ENCODE data around the gene GRIK2. TPM values are rescaled to one million over a fixed set of nuclear protein-coding genes. Genes with fewer than 3 reads are reported as not detected.

Gene GRIK2
- total and polyA plus RNA-seq, 2 of the 4 experiments (the other 2 are of a cell fraction), result 8.2 to 15.2 TPM

DNA sequence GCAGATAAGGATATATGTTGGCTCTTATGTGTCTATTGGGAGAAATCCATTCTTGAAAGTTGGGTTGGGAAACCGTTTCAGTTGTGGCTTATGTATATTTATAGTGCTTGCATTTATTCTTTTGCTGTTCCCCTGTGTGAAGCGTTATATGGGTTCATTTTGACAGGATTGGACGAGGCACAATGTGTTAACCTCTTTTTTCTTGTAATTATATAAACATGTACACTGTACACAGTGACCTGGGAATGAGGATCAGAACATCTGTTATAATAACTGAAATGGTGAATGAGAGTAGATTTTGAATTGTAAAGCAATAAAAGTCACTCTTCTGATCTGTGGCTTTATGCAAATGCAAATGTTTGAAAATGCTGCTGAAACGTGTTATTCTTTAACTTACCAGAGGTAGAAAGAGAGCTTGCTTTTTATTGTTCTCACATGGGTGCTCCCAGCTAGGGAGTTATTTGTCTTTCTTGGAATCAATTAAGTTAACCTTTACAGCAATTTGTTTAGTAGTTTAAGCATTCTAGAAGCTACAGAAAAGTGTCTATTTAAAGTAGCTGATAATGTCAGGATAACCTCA, 213.7 kb downstream of the GRIK2 start:
- no peak overlapping the region for H4K91ac ChIP-seq (ENCODE audit: insufficient read depth, low read depth, low read length)
- H4K5ac ChIP-seq (ENCODE audit: low read depth, low read length), result no peak overlapping the region
- H3K4ac ChIP-seq (ENCODE audit: low read depth, low read length), result no peak overlapping the region
- no peak for ATAC-seq (ENCODE audit: low read depth)
- H3K9me1 ChIP-seq (ENCODE audit: insufficient read depth, low read length), result no peaks in the 10 kb centered on the region
- no peak overlapping the region for H3K9ac ChIP-seq (ENCODE audit: low read depth, low read length)
- intact Hi-C loops (cut with micrococcal nuclease) (no loop called here), in situ Hi-C loops (cut with MboI; ENCODE audit: low sequenced_read_pairs) (no loop called here), dilution Hi-C loops (cut with HindIII; ENCODE audit: low sequenced_read_pairs, unreplicated experiment) (no loop called here)
- no peaks in the 10 kb centered on the region for H4K20me1 ChIP-seq (ENCODE audit: insufficient read depth, low read length)
- H3K23ac ChIP-seq (ENCODE audit: low read depth, low read length), result no peak overlapping the region
- POLR2A ChIA-PET (ENCODE audit: unreplicated experiment), result no interaction called here
- no peak overlapping the region for H2BK120ac ChIP-seq (ENCODE audit: low read depth, low read length)
- no peak overlapping the region for H2BK5ac ChIP-seq (ENCODE audit: low read depth, low read length, poor library complexity, severe bottlenecking)
- H2BK20ac ChIP-seq (ENCODE audit: low read depth, low read length), result no peak overlapping the region
- H3K14ac ChIP-seq (replicated peaks; ENCODE audit: low read depth, low read length), result no peak overlapping the region
- H3K4me3 ChIP-seq (ENCODE audit: insufficient read depth, low read depth, low read length), result no peak overlapping the region
- H2AFZ ChIP-seq (replicated peaks; ENCODE audit: low read length, poor library complexity), result no peak overlapping the region
- H3K4me2 ChIP-seq (ENCODE audit: low read depth, low read length), result no peak overlapping the region
- no peak overlapping the region for H2BK15ac ChIP-seq (ENCODE audit: low read depth, low read length)
- no peak overlapping the region for H2AK9ac ChIP-seq (replicated peaks; ENCODE audit: low read depth, low read length, poor library complexity)
- H3K36me3 ChIP-seq (ENCODE audit: control insufficient read depth, insufficient read depth, low read length), result no peaks in the 10 kb centered on the region
- H4K8ac ChIP-seq (ENCODE audit: low read depth in 2 of 2, low read length in 2 of 2), result no peak overlapping the region
- no peak overlapping the region for H3K27ac ChIP-seq (ENCODE audit: insufficient read depth, low read length)
- H3K9me3 ChIP-seq (ENCODE audit: control insufficient read depth, insufficient read depth, low read length), result no peaks in the 10 kb centered on the region
- CTCF ChIA-PET, result no interaction called here
- no peak for TF ChIP-seq BHLHE40 (IDR thresholded peaks at IDR 0.05; ENCODE audit: low read depth, low read length)
- TF ChIP-seq NFE2L2 (IDR thresholded peaks at IDR 0.05; ENCODE audit: low read depth, low read length), result no peak
- TF ChIP-seq, protein P1, sequence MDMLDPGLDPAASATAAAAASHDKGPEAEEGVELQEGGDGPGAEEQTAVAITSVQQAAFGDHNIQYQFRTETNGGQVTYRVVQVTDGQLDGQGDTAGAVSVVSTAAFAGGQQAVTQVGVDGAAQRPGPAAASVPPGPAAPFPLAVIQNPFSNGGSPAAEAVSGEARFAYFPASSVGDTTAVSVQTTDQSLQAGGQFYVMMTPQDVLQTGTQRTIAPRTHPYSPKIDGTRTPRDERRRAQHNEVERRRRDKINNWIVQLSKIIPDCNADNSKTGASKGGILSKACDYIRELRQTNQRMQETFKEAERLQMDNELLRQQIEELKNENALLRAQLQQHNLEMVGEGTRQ (IDR thresholded peaks at IDR 0.05; ENCODE audit: low read depth, low read length), result no peak
- no peak for TF ChIP-seq RAD21 (IDR thresholded peaks at IDR 0.05; ENCODE audit: low read length)
- no peak for TF ChIP-seq FOS (IDR thresholded peaks at IDR 0.05; ENCODE audit: low read depth, low read length)
- no peak for TF ChIP-seq MXI1 (IDR thresholded peaks at IDR 0.05; ENCODE audit: borderline replicate concordance, low read depth, low read length)
- no peak for TF ChIP-seq RFX5 (IDR thresholded peaks at IDR 0.05; ENCODE audit: low read depth, low read length)
- TF ChIP-seq MAZ (IDR thresholded peaks at IDR 0.05; ENCODE audit: borderline replicate concordance, low read depth, low read length), result no peak
- H2AK5ac ChIP-seq (ENCODE audit: low read depth, low read length), result no peak overlapping the region
- no CpG with 5 or more reads among the region's 4 CpGs for WGBS, 2 experiments (ENCODE audit: extremely low coverage in 2 of 2, insufficient read length in 1 of 2)
- BruUV-seq (replicated peaks), result no TSS peak
- no peak for DNase-seq
- H3K18ac ChIP-seq (ENCODE audit: low read depth, low read length), result no peak overlapping the region
- peaks cover 2% of the 10 kb centered on the region; the same call in 1 of the 2 replicates for H3K4me1 ChIP-seq (ENCODE audit: control insufficient read depth, insufficient read depth, low read length)
- no peak overlapping the region for H3K56ac ChIP-seq (ENCODE audit: extremely low read depth, insufficient read depth, low read length)
- no peaks in the 10 kb centered on the region for H3K79me1 ChIP-seq (ENCODE audit: low read depth in 1 of 2, low read length in 2 of 2)
- H3K27me3 ChIP-seq (ENCODE audit: control insufficient read depth, insufficient read depth, low read length), result no peaks in the 10 kb centered on the region

Measured in IMR-90 (cell line).